ENCODE data around the gene CAV3. TPM values are rescaled to one million over a fixed set of nuclear protein-coding genes. Genes with fewer than 3 reads are reported as not detected.

CAV3 gene
- polyA plus RNA-seq, 1 experiment, result not detected

- no peaks in the 10 kb centered on the region for H3K27me3 ChIP-seq (ENCODE audit: control insufficient read depth, insufficient read depth, low read length)
- CTCF ChIA-PET, result interaction anchor here (1.0 to 1.5 kb wide), 2 partner anchors 9 to 227 kb away, joined by 3 to 4 read pairs; partner anchors contain the start of gene OXTR
- no peak for TF ChIP-seq CTCF (IDR thresholded peaks at IDR 0.05; ENCODE audit: low read depth, low read length)
- POLR2A ChIA-PET, result no interaction called here
- no peaks in the 10 kb centered on the region for H3K9me3 ChIP-seq (ENCODE audit: control insufficient read depth, insufficient read depth, low read length)
- no peak overlapping the region for H3K27ac ChIP-seq (ENCODE audit: low read depth, low read length)
- H3K4me3 ChIP-seq (ENCODE audit: low read depth, low read length), result no peak overlapping the region
- no peak for DNase-seq (ENCODE audit: low read depth, low spot score)
Measured at GRCh38 chr3:8760506-8760905, 26.9 kb downstream of the CAV3 start.

GRCh38 chr3:8761866-8762265 is 28.3 kb downstream of the CAV3 start:
- no peak for DNase-seq (ENCODE audit: low read depth, low spot score)
- no peak overlapping the region for H3K4me3 ChIP-seq (ENCODE audit: low read depth, low read length)
- CTCF ChIA-PET, result no interaction called here
- no peak for TF ChIP-seq CTCF (IDR thresholded peaks at IDR 0.05; ENCODE audit: low read depth, low read length)
- no peaks in the 10 kb centered on the region for H3K27me3 ChIP-seq (ENCODE audit: control insufficient read depth, insufficient read depth, low read length)
- no peaks in the 10 kb centered on the region for H3K9me3 ChIP-seq (ENCODE audit: control insufficient read depth, insufficient read depth, low read length)
- no peak overlapping the region for H3K27ac ChIP-seq (ENCODE audit: low read depth, low read length)
- POLR2A ChIA-PET, result interaction anchor here (0.7 kb wide), 1 partner anchor 130 kb away, joined by 4 read pairs; no protein-coding TSS in a partner anchor

GRCh38 chr3:8762607-8763377 is 29.2 kb downstream of the CAV3 start:
- TF ChIP-seq CTCF (IDR thresholded peaks at IDR 0.05; ENCODE audit: low read depth, low read length), result no peak
- Histone ChIP-seq H3K27ac (ENCODE audit: low read depth, low read length) (no peak overlapping the region), H3K9me3 (ENCODE audit: control insufficient read depth, insufficient read depth, low read length) (no peaks in the 10 kb centered on the region; the same call in 1 of the 2 replicates), H3K27me3 (ENCODE audit: control insufficient read depth, insufficient read depth, low read length) (no peaks in the 10 kb centered on the region), H3K4me3 (ENCODE audit: low read depth, low read length) (no peak overlapping the region)
- no peak for DNase-seq (ENCODE audit: low read depth, low spot score)
- ChIA-PET CTCF (interaction anchor here (0.5 kb wide), 1 partner anchor 225 kb away, joined by 3 read pairs; no protein-coding TSS in a partner anchor), POLR2A (no interaction called here)

- TF ChIP-seq CTCF (IDR thresholded peaks at IDR 0.05; ENCODE audit: low read depth, low read length), result no peak
- Histone ChIP-seq H3K4me3 (ENCODE audit: low read depth, low read length) (0 out of 2 replicates have a peak overlapping the region, but pooled peaks have one; percentile 4), H3K9me3 (ENCODE audit: control insufficient read depth, insufficient read depth, low read length) (no peaks in the 10 kb centered on the region; the same call in 1 of the 2 replicates), H3K27ac (ENCODE audit: low read depth, low read length) (no peak overlapping the region), H3K27me3 (ENCODE audit: control insufficient read depth, insufficient read depth, low read length) (no peaks in the 10 kb centered on the region)
- no peak for DNase-seq (ENCODE audit: low read depth, low spot score)
- ChIA-PET CTCF (no interaction called here), POLR2A (no interaction called here)
Measured at GRCh38 chr3:8764528-8764927, 30.9 kb downstream of the CAV3 start.

GRCh38 chr3:8765528-8765927 is 31.9 kb downstream of the CAV3 start:
- H3K27ac ChIP-seq (ENCODE audit: low read depth, low read length), result no peak overlapping the region
- peak overlapping the region; percentile 66 for H3K4me3 ChIP-seq (ENCODE audit: low read depth, low read length)
- CTCF ChIA-PET, result interaction anchor here (1.6 to 2.6 kb wide), 3 partner anchors 10 to 222 kb away, joined by 3 to 8 read pairs (median 6); no protein-coding TSS in a partner anchor
- no peak for DNase-seq (ENCODE audit: low read depth, low spot score)
- TF ChIP-seq CTCF (IDR thresholded peaks at IDR 0.05; ENCODE audit: low read depth, low read length), result no peak
- no peaks in the 10 kb centered on the region for H3K27me3 ChIP-seq (ENCODE audit: control insufficient read depth, insufficient read depth, low read length)
- no peaks in the 10 kb centered on the region; the same call in 1 of the 2 replicates for H3K9me3 ChIP-seq (ENCODE audit: control insufficient read depth, insufficient read depth, low read length)
- POLR2A ChIA-PET, result no interaction called here

All from AG04450 (cell line).